Effector memory CD4-positive, alpha-beta T cell (primary cell): ENCODE measurements around the gene KCNJ15.

Experiments
- DNase-seq, 3 donors: peaks; one replicate each; pipeline ENCODE4 v3.0.0-alpha.2; 2020
- H3K27ac ChIP-seq: 2 replicates; pipeline ENCODE4 v1.7.0; 2013; ENCODE audit warnings: mild to moderate bottlenecking, low read length, moderate library complexity; ENCODE audit not compliant: insufficient read depth, poor library complexity, severe bottlenecking
- H3K27me3 ChIP-seq: replicated peaks from 2 replicates; pipeline ENCODE4 v1.7.0; 2013; ENCODE audit warnings: mild to moderate bottlenecking, low read length; ENCODE audit not compliant: insufficient read depth, control insufficient read depth, poor library complexity, severe bottlenecking
- H3K36me3 ChIP-seq: 2 replicates; pipeline ENCODE4 v1.7.0; 2013; ENCODE audit warnings: mild to moderate bottlenecking, low read length, moderate library complexity; ENCODE audit not compliant: control insufficient read depth, insufficient read depth
- H3K4me1 ChIP-seq: 2 replicates; pipeline ENCODE4 v1.7.0; 2013; ENCODE audit warnings: low read length, mild to moderate bottlenecking; ENCODE audit not compliant: control insufficient read depth, insufficient read depth, poor library complexity, severe bottlenecking
- H3K4me3 ChIP-seq: 2 replicates; pipeline ENCODE4 v1.7.0; 2013; ENCODE audit warnings: low read length, low read depth, mild to moderate bottlenecking; ENCODE audit not compliant: insufficient read depth, poor library complexity, severe bottlenecking
- H3K9me3 ChIP-seq: 2 replicates; pipeline ENCODE4 v1.7.0; 2013; ENCODE audit warnings: mild to moderate bottlenecking, low read length, moderate library complexity; ENCODE audit not compliant: control insufficient read depth

KCNJ15 gene

GRCh38 chr21:38294609-38295008 is 37.8 kb downstream of the KCNJ15 start:
- Histone ChIP-seq H3K4me3 (no peak overlapping the region), H3K27ac (no peak overlapping the region), H3K4me1 (no peaks in the 10 kb centered on the region), H3K9me3 (no peaks in the 10 kb centered on the region), H3K27me3 (no peaks in the 10 kb centered on the region), H3K36me3 (no peaks in the 10 kb centered on the region)
- DNase-seq: no peak

GRCh38 chr21:38295997-38296764 is 39.4 kb downstream of the KCNJ15 start:
- Histone ChIP-seq H3K27me3 (no peaks in the 10 kb centered on the region), H3K9me3 (no peaks in the 10 kb centered on the region), H3K27ac (no peak overlapping the region), H3K36me3 (no peaks in the 10 kb centered on the region), H3K4me1 (peaks cover 3% of the 10 kb centered on the region), H3K4me3 (no peak overlapping the region)
- DNase-seq: no peak

GRCh38 chr21:38297194-38297631 is 40.4 kb downstream of the KCNJ15 start:
- H3K9me3 ChIP-seq: no peaks in the 10 kb centered on the region
- no peaks in the 10 kb centered on the region for H3K27me3 ChIP-seq
- no peaks in the 10 kb centered on the region for H3K36me3 ChIP-seq
- DNase-seq: no peak
- H3K4me3 ChIP-seq: no peak overlapping the region
- peaks cover 3% of the 10 kb centered on the region for H3K4me1 ChIP-seq
- no peak overlapping the region for H3K27ac ChIP-seq

- Histone ChIP-seq H3K9me3 (no peaks in the 10 kb centered on the region), H3K27me3 (no peaks in the 10 kb centered on the region), H3K4me3 (no peak overlapping the region), H3K27ac (no peak overlapping the region), H3K36me3 (no peaks in the 10 kb centered on the region), H3K4me1 (peaks cover 3% of the 10 kb centered on the region)
- no peak for DNase-seq
These were observed 41.1 kb downstream of the KCNJ15 start for GRCh38 chr21:38297871-38298270.

GRCh38 chr21:38298832-38299231 is 42.0 kb downstream of the KCNJ15 start:
- no peak for DNase-seq
- peaks cover 3% of the 10 kb centered on the region for H3K4me1 ChIP-seq
- H3K36me3 ChIP-seq: no peaks in the 10 kb centered on the region
- H3K27ac ChIP-seq: no peak overlapping the region
- H3K27me3 ChIP-seq: no peaks in the 10 kb centered on the region
- H3K4me3 ChIP-seq: no peak overlapping the region
- no peaks in the 10 kb centered on the region for H3K9me3 ChIP-seq

GRCh38 chr21:38299671-38300070 is 42.9 kb downstream of the KCNJ15 start:
- no peak overlapping the region for H3K27ac ChIP-seq
- no peak for DNase-seq
- no peaks in the 10 kb centered on the region for H3K27me3 ChIP-seq
- no peaks in the 10 kb centered on the region for H3K9me3 ChIP-seq
- H3K4me3 ChIP-seq: no peak overlapping the region
- no peaks in the 10 kb centered on the region for H3K36me3 ChIP-seq
- peaks cover 3% of the 10 kb centered on the region for H3K4me1 ChIP-seq

GRCh38 chr21:38300141-38300578 is 43.4 kb downstream of the KCNJ15 start:
- Histone ChIP-seq H3K9me3 (no peaks in the 10 kb centered on the region), H3K4me3 (no peak overlapping the region), H3K27me3 (no peaks in the 10 kb centered on the region), H3K27ac (no peak overlapping the region), H3K4me1 (peaks cover 3% of the 10 kb centered on the region), H3K36me3 (no peaks in the 10 kb centered on the region)
- no peak for DNase-seq

- no peaks in the 10 kb centered on the region for H3K9me3 ChIP-seq
- no peaks in the 10 kb centered on the region for H3K27me3 ChIP-seq
- no peak overlapping the region for H3K27ac ChIP-seq
- H3K4me1 ChIP-seq: peaks cover 3% of the 10 kb centered on the region
- no peak for DNase-seq
- no peak overlapping the region for H3K4me3 ChIP-seq
- no peaks in the 10 kb centered on the region for H3K36me3 ChIP-seq
These were observed 44.8 kb downstream of the KCNJ15 start for GRCh38 chr21:38301321-38302214.

- no peaks in the 10 kb centered on the region for H3K27me3 ChIP-seq
- DNase-seq: no peak
- no peaks in the 10 kb centered on the region for H3K36me3 ChIP-seq
- peaks cover 3% of the 10 kb centered on the region for H3K4me1 ChIP-seq
- H3K4me3 ChIP-seq: no peak overlapping the region
- no peak overlapping the region for H3K27ac ChIP-seq
- no peaks in the 10 kb centered on the region for H3K9me3 ChIP-seq
These were observed 46.5 kb downstream of the KCNJ15 start for GRCh38 chr21:38303300-38303699.
